ENCODE data around the gene NPHP3.
"Not testable (repeated sequence)": the region's sequence is repeated elsewhere in the genome, so short reads cannot be mapped to it uniquely, and the experiment has no call there.

DNA sequence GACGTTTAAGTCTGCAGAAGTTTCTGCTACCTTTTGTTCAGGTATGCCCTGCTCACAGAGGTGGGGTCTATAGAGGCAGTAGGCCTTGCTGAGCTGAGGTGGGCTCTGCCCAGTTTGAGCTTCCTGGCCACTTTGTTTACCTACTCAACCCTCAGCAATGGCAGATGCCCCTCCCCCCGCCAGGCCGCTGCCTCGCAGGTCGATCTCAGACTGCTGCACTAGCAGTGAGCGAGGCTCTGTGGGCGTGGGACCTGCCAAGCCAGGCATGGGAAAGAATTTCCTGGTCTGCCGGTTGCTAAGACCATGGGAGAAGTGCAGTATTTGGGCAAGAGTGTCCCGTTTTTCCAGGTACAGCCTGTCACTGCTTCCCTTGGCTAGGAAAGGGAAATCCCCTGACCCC, 24.5 kb upstream of the NPHP3 start:
- TF ChIP-seq POLR2A, CTCF (IDR thresholded peaks at IDR 0.05): not testable (repeated sequence)

Data from testis (tissue), 2 donors.